H1 (cell line): Measurements from ENCODE around the gene RPS6KA5. TPM values are rescaled to one million over a fixed set of nuclear protein-coding genes. Genes with fewer than 3 reads are reported as not detected.

Experiments
- CTCF ChIA-PET: fragments of 300-600 bp; sonication (Branson Sonifier 250); formaldehyde crosslinking; loops from one replicate; lab custom pipeline; 2021; ENCODE audit not compliant: partially characterized antibody; lab: Charles Lee
- POLR2A ChIA-PET: fragments of 300-600 bp; sonication (Branson Sonifier 250); formaldehyde crosslinking; loops from one replicate; lab custom pipeline; 2021; ENCODE audit warnings: inconsistent platforms; ENCODE audit not compliant: partially characterized antibody; lab: Charles Lee
- DNase-seq, 2 experiments: peaks; one replicate each; pipeline versions ENCODE4 v3.0.0 to v3.0.0-alpha.2; 2010 to 2022; ENCODE audit warnings: low spot score in 2 of 2, low read depth in 1 of 2, mixed read lengths in 1 of 2
- FAIRE-seq: peaks from 2 replicates; lab custom pipeline; 2011; peaks lifted over from hg19 to GRCh38; lab: Jason Lieb, UNC
- H2AFZ ChIP-seq: 2 replicates; pipeline ENCODE4 v1.8.1; 2012; ENCODE audit warnings: low read length, inconsistent platforms
- H2AK5ac ChIP-seq: 2 replicates; pipeline ENCODE4 v1.6.1; 2013; ENCODE audit warnings: low read depth, low read length
- H2BK120ac ChIP-seq: replicated peaks from 2 replicates; pipeline ENCODE3; 2013; ENCODE audit warnings: low read depth, low read length, inconsistent platforms
- H2BK12ac ChIP-seq: 2 replicates; pipeline ENCODE4 v1.6.1; 2013; ENCODE audit warnings: low read depth, low read length
- H2BK15ac ChIP-seq: 2 replicates; pipeline ENCODE4 v1.6.1; 2013; ENCODE audit warnings: low read length
- H2BK20ac ChIP-seq: 2 replicates; pipeline ENCODE4 v1.6.1; 2013; ENCODE audit warnings: low read length
- H2BK5ac ChIP-seq: 2 replicates; pipeline ENCODE4 v1.6.1; 2013; ENCODE audit warnings: low read depth, low read length
- H3K14ac ChIP-seq: 2 replicates; pipeline ENCODE4 v1.6.1; 2013; ENCODE audit warnings: inconsistent platforms; ENCODE audit not compliant: insufficient read length
- H3K18ac ChIP-seq: 2 replicates; pipeline ENCODE4 v1.6.1; 2013; ENCODE audit warnings: low read length; ENCODE audit errors: extremely low read depth
- H3K23ac ChIP-seq: 2 replicates; pipeline ENCODE4 v1.6.1; 2013; ENCODE audit warnings: inconsistent platforms; ENCODE audit not compliant: insufficient read length
- H3K23me2 ChIP-seq: 2 replicates; pipeline ENCODE4 v1.6.1; 2013; ENCODE audit warnings: low read depth, low read length
- H3K27ac ChIP-seq: 2 replicates; pipeline ENCODE4 v1.6.1; 2011; ENCODE audit warnings: low read depth, low read length, inconsistent platforms
- H3K27me3 ChIP-seq, 4 experiments: replicated peaks in 1 of 4; 1 replicate in 1 of 4; 2 replicates in 3 of 4; pipeline versions ENCODE4 v1.6.1 to v1.8.1; 2011 to 2013; ENCODE audit warnings: low read length in 3 of 4, mild to moderate bottlenecking in 3 of 4, inconsistent platforms in 2 of 4, mixed read lengths in 2 of 4, moderate library complexity in 1 of 4; ENCODE audit not compliant: control insufficient read depth in 3 of 4, insufficient read depth in 3 of 4; ENCODE audit errors: extremely low read depth in 1 of 4
- H3K36me3 ChIP-seq, 4 experiments: 2 replicates each; pipeline versions ENCODE4 v1.6.1 to v1.8.1; 2011 to 2013; ENCODE audit warnings: mild to moderate bottlenecking in 4 of 4, low read length in 3 of 4, moderate library complexity in 2 of 4, control low read depth in 1 of 4, inconsistent platforms in 1 of 4; ENCODE audit not compliant: insufficient read depth in 4 of 4, control insufficient read depth in 2 of 4
- H3K4ac ChIP-seq: replicated peaks from 2 replicates; pipeline ENCODE3; 2013; ENCODE audit warnings: low read length, low read depth, mixed read lengths, inconsistent platforms; ENCODE audit not compliant: insufficient read length
- H3K4me1 ChIP-seq, 4 experiments: replicated peaks in 1 of 4; 1 replicate in 1 of 4; 2 replicates in 3 of 4; pipeline versions ENCODE4 v1.6.1 to v1.8.1; 2011 to 2013; ENCODE audit warnings: low read length in 3 of 4, inconsistent platforms in 2 of 4, mixed read lengths in 1 of 4; ENCODE audit not compliant: insufficient read depth in 4 of 4, control insufficient read depth in 3 of 4
- H3K4me2 ChIP-seq, 2 experiments: 2 replicates each; pipeline versions ENCODE4 v1.6.1 to v1.8.1; 2011 to 2013; ENCODE audit warnings: low read depth in 2 of 2, low read length in 2 of 2, control low read depth in 1 of 2, inconsistent platforms in 1 of 2, mild to moderate bottlenecking in 1 of 2; ENCODE audit not compliant: insufficient read depth in 1 of 2
- H3K4me3 ChIP-seq, 4 experiments: fragments of 200-600, 300-600 bp in 1 of 4; sonication (generic), shearing (Covaris generic), sonication (Bioruptor Twin) in 1 of 4; 2 replicates each; pipeline versions ENCODE4 v1.5.1 to v1.8.1; 2011 to 2016; ENCODE audit warnings: low read length in 4 of 4, low read depth in 3 of 4, control low read depth in 2 of 4, inconsistent platforms in 2 of 4, mild to moderate bottlenecking in 2 of 4, mixed read lengths in 1 of 4, moderate library complexity in 1 of 4; ENCODE audit not compliant: insufficient read depth in 2 of 4; ENCODE audit errors: extremely low read depth in 1 of 4
- H3K56ac ChIP-seq: replicated peaks from 2 replicates; pipeline ENCODE3; 2013; ENCODE audit warnings: low read depth, mild to moderate bottlenecking, mixed read lengths, low read length, inconsistent platforms; ENCODE audit not compliant: insufficient read length
- H3K79me1 ChIP-seq: 2 replicates; pipeline ENCODE4 v1.6.1; 2013; ENCODE audit warnings: low read depth, low read length, control low read depth
- H3K79me2 ChIP-seq, 2 experiments: 2 replicates each; pipeline versions ENCODE4 v1.6.1 to v1.8.1; 2012 to 2013; ENCODE audit warnings: low read length in 2 of 2, mild to moderate bottlenecking in 2 of 2, inconsistent platforms in 1 of 2; ENCODE audit not compliant: insufficient read depth in 2 of 2, control insufficient read depth in 1 of 2
- H3K9ac ChIP-seq, 4 experiments: replicated peaks in 1 of 4; 1 replicate in 1 of 4; 2 replicates in 3 of 4; pipeline versions ENCODE4 v1.6.1 to v1.8.1; 2011 to 2013; ENCODE audit warnings: low read depth in 3 of 4, low read length in 3 of 4, control low read depth in 2 of 4, mild to moderate bottlenecking in 2 of 4, moderate library complexity in 2 of 4, inconsistent platforms in 1 of 4; ENCODE audit errors: extremely low read depth in 1 of 4
- H3K9me3 ChIP-seq, 2 experiments: 2 replicates each; pipeline versions ENCODE4 v1.6.1 to v1.8.1; 2012 to 2013; ENCODE audit warnings: mild to moderate bottlenecking in 2 of 2, moderate library complexity in 2 of 2, control low read depth in 1 of 2, inconsistent platforms in 1 of 2, low read depth in 1 of 2, low read length in 1 of 2, mixed read lengths in 1 of 2; ENCODE audit not compliant: insufficient read depth in 2 of 2
- H4K20me1 ChIP-seq, 2 experiments: replicated peaks in 1 of 2; 2 replicates each; pipeline versions ENCODE3 to v1.8.1; 2011 to 2013; ENCODE audit warnings: inconsistent platforms in 2 of 2, low read length in 2 of 2, mild to moderate bottlenecking in 1 of 2; ENCODE audit not compliant: insufficient read depth in 2 of 2, control insufficient read depth in 1 of 2
- H4K5ac ChIP-seq: 2 replicates; pipeline ENCODE4 v1.6.1; 2013; ENCODE audit warnings: low read length, low read depth, mixed read lengths, inconsistent platforms; ENCODE audit not compliant: insufficient read length
- H4K8ac ChIP-seq: 2 replicates; pipeline ENCODE4 v1.8.0; 2013; ENCODE audit warnings: mild to moderate bottlenecking, moderate library complexity, low read length, inconsistent platforms; ENCODE audit not compliant: insufficient read depth; ENCODE audit errors: extremely low read depth
- H4K91ac ChIP-seq: replicated peaks from 2 replicates; pipeline ENCODE3; 2013; ENCODE audit warnings: low read length, mixed read lengths, inconsistent platforms; ENCODE audit not compliant: insufficient read length
- BCL11A ChIP-seq, 2 experiments: IDR thresholded peaks; one replicate each; pipeline ENCODE4 v1.6.1; 2011; ENCODE audit warnings: low read depth in 2 of 2, low read length in 2 of 2, mild to moderate bottlenecking in 2 of 2
- CBX5 ChIP-seq: fragments of 300-800, 300-1000 bp; sonication (generic); IDR thresholded peaks from 2 replicates; pipeline ENCODE4 v1.7.1; 2016; ENCODE audit warnings: antibody characterized with exemption, low read length, low read depth
- CBX8 ChIP-seq: fragments of 300-800, 300-1000 bp; sonication (generic); IDR thresholded peaks from 2 replicates; pipeline ENCODE4 v1.7.1; 2016; ENCODE audit warnings: low read depth, low read length, borderline replicate concordance
- CHD1 ChIP-seq: IDR thresholded peaks from 2 replicates; pipeline ENCODE4 v1.6.1; 2012; ENCODE audit warnings: low read depth, low read length, improper control_type of control experiment
- KDM1A ChIP-seq: fragments of 200-600, 300-600 bp; sonication (generic); IDR thresholded peaks from 2 replicates; pipeline ENCODE4 v1.7.1; 2016; ENCODE audit warnings: mild to moderate bottlenecking, low read length, borderline replicate concordance
- KDM4A ChIP-seq: IDR thresholded peaks from one replicate; pipeline ENCODE4 v1.7.1; 2012; ENCODE audit warnings: low read depth, mild to moderate bottlenecking, moderate library complexity, low read length, inconsistent platforms; ENCODE audit not compliant: severe bottlenecking
- PHF8 ChIP-seq: fragments of 200-600 bp; sonication (generic); conservative IDR thresholded peaks from 2 replicates; pipeline ENCODE4 v1.7.1; 2012; ENCODE audit warnings: low read depth, mild to moderate bottlenecking, inconsistent platforms, low read length, moderate library complexity
- SAP30 ChIP-seq: fragments of 300-600 bp; sonication (generic); IDR thresholded peaks from 2 replicates; pipeline ENCODE4 v1.7.1; 2012; ENCODE audit warnings: low read length, moderate library complexity, mild to moderate bottlenecking, inconsistent platforms; ENCODE audit not compliant: insufficient read depth, insufficient replicate concordance
- SP1 ChIP-seq: IDR thresholded peaks from 2 replicates; pipeline ENCODE4 v1.6.1; 2011; ENCODE audit warnings: low read depth, low read length
- TAF1 ChIP-seq: IDR thresholded peaks from 2 replicates; pipeline ENCODE4 v1.6.1; 2011; ENCODE audit warnings: mild to moderate bottlenecking, low read depth, low read length
- TAF7 ChIP-seq: optimal IDR thresholded peaks from 2 replicates; pipeline ENCODE3; 2011; ENCODE audit warnings: low read depth, mild to moderate bottlenecking, inconsistent platforms, low read length, moderate library complexity, borderline replicate concordance
- TBP ChIP-seq: IDR thresholded peaks from 2 replicates; pipeline ENCODE4 v1.6.1; 2011; ENCODE audit warnings: low read depth, low read length, improper control_type of control experiment
- TCF12 ChIP-seq: IDR thresholded peaks from 2 replicates; pipeline ENCODE4 v1.6.1; 2011; ENCODE audit warnings: low read depth, mild to moderate bottlenecking, low read length
- TEAD4 ChIP-seq: IDR thresholded peaks from 2 replicates; pipeline ENCODE4 v1.6.1; 2012; ENCODE audit warnings: low read depth, low read length, inconsistent platforms, mixed read lengths
- WGBS, 2 experiments: shearing (Covaris generic) in 1 of 2; methylation state at CpG; one replicate each; pipeline versions ENCODE4 v1.1.6 to v1.1.7; 2013 to 2015; ENCODE audit warnings: low lambda C conversion rate in 2 of 2, mixed read lengths in 2 of 2, inconsistent platforms in 1 of 2, low coverage in 1 of 2, missing lambda C conversion rate in 1 of 2; ENCODE audit not compliant: insufficient replicate concordance in 2 of 2, insufficient coverage in 1 of 2, insufficient read length in 1 of 2; ENCODE audit errors: extremely low coverage in 1 of 2, missing lambda C conversion rate in 1 of 2; 5-methylcytosine and 5-hydroxymethylcytosine counted together
- polyA plus RNA-seq, 7 experiments: library from polyadenylated mRNA; depleted of rRNA in 3 of 7; stranded (reverse) in 5 of 7; unstranded in 2 of 7; fragments of >200 nt in 5 of 7; fragments of 200-250 nt in 2 of 7; gene quantifications; 1 replicate in 5 of 7; 2 replicates in 1 of 7; 4 replicates in 1 of 7; pipeline versions ENCODE4 v1.2.1 to v1.2.3, GENCODE V29; 2011 to 2013; ENCODE audit warnings: missing spikeins in 2 of 7, mixed read lengths in 2 of 7
- total RNA-seq: library from RNA; stranded (reverse); fragmentation: NEBNext Ultra II Directional; extraction: Animal tissue kit (Norgen Biotek cat#: 25700); gene quantifications from 2 replicates; pipeline ENCODE4 v1.2.1, GENCODE V29; 2021
- TF ChIP-seq, protein P1 (sequence below): IDR thresholded peaks from 2 replicates; pipeline ENCODE4 v1.6.1; 2012; ENCODE audit warnings: inconsistent platforms

Gene RPS6KA5
- total and polyA plus RNA-seq, 2 of the 8 experiments (the other 6 are each of a cell fraction or from before 2014, with no cell fraction given): 0.85 to 3.1 TPM

DNA sequence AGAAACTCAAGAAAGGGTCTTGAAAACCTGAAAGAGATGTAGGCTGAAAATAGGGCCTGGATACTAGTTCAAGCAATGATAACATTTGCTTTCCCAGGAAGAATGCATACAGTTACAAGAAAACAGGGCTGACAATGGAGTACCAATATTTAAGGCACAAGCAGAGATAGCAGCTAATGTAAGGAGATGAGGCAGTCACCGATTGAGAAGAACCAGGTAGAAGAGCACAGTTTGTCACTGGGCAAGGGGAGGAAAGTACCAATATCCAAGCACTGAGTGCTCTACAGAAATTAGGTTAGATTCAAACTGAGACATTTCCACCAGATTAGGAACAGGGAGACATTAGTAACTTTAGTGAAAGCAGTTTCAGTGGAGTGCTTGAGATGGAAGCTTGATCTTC, 19.9 kb downstream of the RPS6KA5 start:
- Histone ChIP-seq H2BK20ac (no peak overlapping the region), H2AK5ac (no peak overlapping the region), H3K23ac (no peak overlapping the region), H3K27me3 (no peaks in the 10 kb centered on the region), H2BK12ac (no peak overlapping the region), H4K5ac (no peak overlapping the region), H2BK15ac (no peak overlapping the region), H3K4me1 (no peaks in the 10 kb centered on the region), H4K91ac (no peak overlapping the region), H3K4ac (no peak overlapping the region), H4K8ac (no peak overlapping the region), H4K20me1 (no peaks in the 10 kb centered on the region), H2BK5ac (no peak overlapping the region), H3K18ac (no peak overlapping the region), H3K9me3 (no peaks in the 10 kb centered on the region), H3K23me2 (no peaks in the 10 kb centered on the region; the same call in 1 of the 2 replicates), H3K4me2 (no peak overlapping the region), H3K9ac (no peak overlapping the region), H3K56ac (no peak overlapping the region), H3K4me3 (no peak overlapping the region), H3K36me3 (no peaks in the 10 kb centered on the region), H2AFZ (no peak overlapping the region), H3K79me1 (no peaks in the 10 kb centered on the region), H3K27ac (no peak overlapping the region), H2BK120ac (no peak overlapping the region), H3K14ac (no peak overlapping the region), H3K79me2 (no peaks in the 10 kb centered on the region)
- FAIRE-seq (no peak), DNase-seq (no peak)
- ChIA-PET POLR2A (no interaction called here), CTCF (interaction anchor here (0.7 to 1.8 kb wide), 3 partner anchors 28 to 67 kb away, joined by 3 to 4 read pairs (median 4); no protein-coding TSS in a partner anchor)
- 93% methylated on average over 1 of the region's 1 CpG; no CpG with 5 or more reads in 1 of the 2 experiments for whole genome bisulfite sequencing, 2 experiments
- no peak for TF ChIP-seq PHF8
- TF ChIP-seq BCL11A (IDR thresholded peaks at IDR 0.05; ENCODE audit: low read depth in 2 of 2, low read length in 2 of 2): no peak
- TF ChIP-seq TEAD4: no peak
- no peak for TF ChIP-seq SAP30
- no peak for TF ChIP-seq TAF1
- TF ChIP-seq, protein P1, sequence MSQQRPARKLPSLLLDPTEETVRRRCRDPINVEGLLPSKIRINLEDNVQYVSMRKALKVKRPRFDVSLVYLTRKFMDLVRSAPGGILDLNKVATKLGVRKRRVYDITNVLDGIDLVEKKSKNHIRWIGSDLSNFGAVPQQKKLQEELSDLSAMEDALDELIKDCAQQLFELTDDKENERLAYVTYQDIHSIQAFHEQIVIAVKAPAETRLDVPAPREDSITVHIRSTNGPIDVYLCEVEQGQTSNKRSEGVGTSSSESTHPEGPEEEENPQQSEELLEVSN: no peak
- no peak for TF ChIP-seq TCF12
- TF ChIP-seq KDM1A: no peak
- no peak for TF ChIP-seq CBX8
- TF ChIP-seq CHD1: no peak
- TF ChIP-seq KDM4A: no peak
- TF ChIP-seq TAF7: no peak
- no peak for TF ChIP-seq SP1
- TF ChIP-seq CBX5: no peak
- no peak for TF ChIP-seq TBP
